Liver (tissue), 9 donors: ENCODE data around the gene MTMR1. TPM values are rescaled to one million over a fixed set of nuclear protein-coding genes. Genes with fewer than 3 reads are reported as not detected.

Experiments used
- DNase-seq: peaks from one replicate; pipeline ENCODE4 v3.0.0-alpha.2; 2017; ENCODE audit warnings: low spot score
- H3K27ac ChIP-seq, 2 donors: one replicate each; pipeline ENCODE4 v1.7.0; 2013; ENCODE audit warnings: inconsistent platforms in 2 of 2, low read length in 2 of 2, control low read depth in 1 of 2, low read depth in 1 of 2, mild to moderate bottlenecking in 1 of 2
- H3K27me3 ChIP-seq, 4 donors: one replicate each; pipeline versions ENCODE4 v1.6.1 to v1.7.0; 2013; ENCODE audit warnings: low read length in 3 of 4, inconsistent platforms in 1 of 4, mild to moderate bottlenecking in 1 of 4, moderate library complexity in 1 of 4; ENCODE audit not compliant: control insufficient read depth in 4 of 4, insufficient read depth in 4 of 4
- H3K36me3 ChIP-seq, 4 donors: one replicate each; pipeline versions ENCODE4 v1.6.1 to v1.7.0; 2013; ENCODE audit warnings: low read length in 3 of 4, mild to moderate bottlenecking in 3 of 4, low read depth in 1 of 4, moderate library complexity in 1 of 4; ENCODE audit not compliant: control insufficient read depth in 4 of 4, insufficient read depth in 3 of 4
- H3K4me1 ChIP-seq, 4 donors: one replicate each; pipeline versions ENCODE4 v1.6.1 to v1.7.0; 2013; ENCODE audit warnings: low read length in 3 of 4, mild to moderate bottlenecking in 3 of 4, moderate library complexity in 1 of 4; ENCODE audit not compliant: control insufficient read depth in 4 of 4, insufficient read depth in 4 of 4
- H3K4me3 ChIP-seq, 3 donors: one replicate each; pipeline versions ENCODE4 v1.6.1 to v1.7.0; 2013; ENCODE audit warnings: low read length in 3 of 3, control low read depth in 1 of 3, low read depth in 1 of 3, mild to moderate bottlenecking in 1 of 3
- H3K9ac ChIP-seq, 2 donors: one replicate each; pipeline ENCODE4 v1.7.0; 2013; ENCODE audit warnings: low read length in 2 of 2, mild to moderate bottlenecking in 2 of 2, moderate library complexity in 2 of 2, control low read depth in 1 of 2, low read depth in 1 of 2
- H3K9me3 ChIP-seq, 4 donors: one replicate each; pipeline versions ENCODE4 v1.6.1 to v1.7.0; 2013; ENCODE audit warnings: low read length in 3 of 4; ENCODE audit not compliant: control insufficient read depth in 4 of 4
- ATF3 ChIP-seq: IDR thresholded peaks from 2 replicates; pipeline ENCODE4 v1.6.1; 2016; ENCODE audit warnings: antibody characterized with exemption
- CTCF ChIP-seq: fragments of 150-350 bp; IDR thresholded peaks from 2 replicates; pipeline ENCODE4 v1.5.1; 2017; ENCODE audit warnings: improper control_type of control experiment, low read depth, low read length; ENCODE audit not compliant: missing input control
- EGR1 ChIP-seq, 2 donors: IDR thresholded peaks; 2 replicates each; pipeline ENCODE4 v1.6.1; 2016 to 2018; ENCODE audit warnings: antibody characterized with exemption in 2 of 2, low read depth in 2 of 2
- FOXA1 ChIP-seq: IDR thresholded peaks from 2 replicates; pipeline ENCODE4 v1.6.1; 2016; ENCODE audit warnings: antibody characterized with exemption
- FOXA2 ChIP-seq: IDR thresholded peaks from 2 replicates; pipeline ENCODE4 v1.6.1; 2016; ENCODE audit warnings: antibody characterized with exemption
- GABPA ChIP-seq, 2 donors: IDR thresholded peaks in 1 of 2; conservative IDR thresholded peaks in 1 of 2; 2 replicates each; pipeline ENCODE4 v1.6.1; 2016; ENCODE audit warnings: antibody characterized with exemption in 2 of 2, mild to moderate bottlenecking in 1 of 2, moderate library complexity in 1 of 2
- HNF4A ChIP-seq, 2 donors: conservative IDR thresholded peaks; 2 replicates each; pipeline ENCODE4 v1.6.1; 2016; ENCODE audit warnings: antibody characterized with exemption in 2 of 2, mild to moderate bottlenecking in 2 of 2
- HNF4G ChIP-seq: IDR thresholded peaks from 2 replicates; pipeline ENCODE4 v1.6.1; 2016; ENCODE audit warnings: antibody characterized with exemption
- JUND ChIP-seq, 2 donors: IDR thresholded peaks; 2 replicates each; pipeline ENCODE4 v1.6.1; 2016; ENCODE audit warnings: antibody characterized with exemption in 2 of 2
- MAX ChIP-seq: IDR thresholded peaks from 2 replicates; pipeline ENCODE4 v1.6.1; 2016; ENCODE audit warnings: antibody characterized with exemption
- NR2F2 ChIP-seq: IDR thresholded peaks from 2 replicates; pipeline ENCODE4 v1.6.1; 2016; ENCODE audit warnings: antibody characterized with exemption
- RAD21 ChIP-seq, 2 donors: IDR thresholded peaks; 2 replicates each; pipeline ENCODE4 v1.6.1; 2016; ENCODE audit warnings: antibody characterized with exemption in 2 of 2, mild to moderate bottlenecking in 2 of 2
- REST ChIP-seq: IDR thresholded peaks from 2 replicates; pipeline ENCODE4 v1.6.1; 2016; ENCODE audit warnings: antibody characterized with exemption, mild to moderate bottlenecking
- RXRA ChIP-seq, 2 donors: IDR thresholded peaks; 2 replicates each; pipeline ENCODE4 v1.6.1; 2017 to 2018; ENCODE audit warnings: antibody characterized with exemption in 2 of 2, mild to moderate bottlenecking in 1 of 2
- SP1 ChIP-seq: IDR thresholded peaks from 2 replicates; pipeline ENCODE4 v1.6.1; 2018; ENCODE audit warnings: antibody characterized with exemption, mild to moderate bottlenecking
- TAF1 ChIP-seq: conservative IDR thresholded peaks from 2 replicates; pipeline ENCODE4 v1.6.1; 2016; ENCODE audit warnings: antibody characterized with exemption, mild to moderate bottlenecking
- YY1 ChIP-seq: IDR thresholded peaks from 2 replicates; pipeline ENCODE4 v1.6.1; 2016; ENCODE audit warnings: antibody characterized with exemption, mild to moderate bottlenecking
- ZBTB33 ChIP-seq: IDR thresholded peaks from 2 replicates; pipeline ENCODE4 v1.6.1; 2016; ENCODE audit warnings: antibody characterized with exemption
- polyA plus RNA-seq, 2 donors: library from polyadenylated mRNA; stranded (reverse) in 1 of 2; unstranded in 1 of 2; fragments of 200-250 nt in 1 of 2; fragments of >200 nt in 1 of 2; fragmentation: Nextera tagmentation in 1 of 2; extraction: Ambion mirVana in 1 of 2; gene quantifications; one replicate each; pipeline versions ENCODE4 v1.2.1 to v1.2.3, GENCODE V29; 2013 to 2015
- total RNA-seq, 2 donors: library from RNA; depleted of rRNA; stranded (reverse); fragments of >200 nt; gene quantifications; one replicate each; pipeline ENCODE4 v1.2.3, GENCODE V29; 2014
- donor health status: healthy.
- donor health status: healthy.
- donor health status: healthy.
- donor health status: healthy.
- donor health status: healthy.

MTMR1 gene
- total and polyA plus RNA-seq, 4 donors: 2.5 to 13.4 (median 7.8) TPM

GRCh38 chrX:150700107-150700506 lies 6.9 kb downstream of the MTMR1 start:
- peaks cover 0 to 2% (median under 1%) of the 10 kb centered on the region in 4 donors for H3K4me1 ChIP-seq
- no peaks in the 10 kb centered on the region for H3K9me3 ChIP-seq

More at GRCh38 chrX:150700107-150700506, 6.9 kb downstream of the MTMR1 start:
- Histone ChIP-seq H3K9ac (no peak overlapping the region), H3K4me3 (no peak overlapping the region), H3K27ac (no peak overlapping the region), H3K36me3 (peaks cover 0 to 4% (median 0%) of the 10 kb centered on the region in 4 donors), H3K27me3 (no peaks in the 10 kb centered on the region)
- no peak for TF ChIP-seq CTCF
- no peak for TF ChIP-seq TAF1
- no peak for TF ChIP-seq HNF4G
- TF ChIP-seq SP1: no peak
- TF ChIP-seq RXRA (IDR thresholded peaks at IDR 0.05): no peak
- TF ChIP-seq YY1: no peak
- TF ChIP-seq FOXA2: no peak
- TF ChIP-seq NR2F2: no peak
- no peak for TF ChIP-seq ATF3
- no peak for TF ChIP-seq EGR1 (IDR thresholded peaks at IDR 0.05; ENCODE audit: low read depth in 2 of 2)
- no peak for TF ChIP-seq MAX
- TF ChIP-seq JUND (IDR thresholded peaks at IDR 0.05): no peak
- TF ChIP-seq GABPA (IDR thresholded peaks at IDR 0.05 in 1 of 2, conservative IDR thresholded peaks at IDR 0.05 in 1 of 2): no peak
- TF ChIP-seq HNF4A (conservative IDR thresholded peaks at IDR 0.05): no peak
- no peak for TF ChIP-seq RAD21 (IDR thresholded peaks at IDR 0.05)
- TF ChIP-seq REST: no peak
- TF ChIP-seq ZBTB33: no peak
- TF ChIP-seq FOXA1: no peak
- no peak for DNase-seq
